Neural cell (in vitro differentiated cells): ENCODE measurements around the gene TBC1D8B.

Source experiments
- CTCF ChIP-seq: fragments of 450-650 bp; IDR thresholded peaks from 2 replicates; pipeline ENCODE4 v1.5.1; 2014; ENCODE audit warnings: antibody characterized with exemption, mild to moderate bottlenecking, moderate library complexity; ENCODE audit not compliant: poor library complexity, severe bottlenecking
- EP300 ChIP-seq: fragments of 450-650 bp; conservative IDR thresholded peaks from 2 replicates; pipeline ENCODE4 v1.6.1; 2014; ENCODE audit warnings: antibody characterized with exemption, mild to moderate bottlenecking, moderate library complexity; ENCODE audit not compliant: poor library complexity, severe bottlenecking
- EZH2 ChIP-seq: fragments of 200-600, 300-800 bp; shearing (Covaris generic), sonication (generic); IDR thresholded peaks from 2 replicates; pipeline ENCODE4 v1.6.1; 2014; ENCODE audit warnings: antibody characterized with exemption, low read length, borderline replicate concordance, mild to moderate bottlenecking; ENCODE audit not compliant: insufficient read depth, poor library complexity, severe bottlenecking
- POLR2AphosphoS5 ChIP-seq: IDR thresholded peaks from 2 replicates; pipeline ENCODE4 v1.6.1; 2012
- RAD21 ChIP-seq: fragments of 450-650 bp; conservative IDR thresholded peaks from 2 replicates; pipeline ENCODE4 v1.6.1; 2014; ENCODE audit warnings: antibody characterized with exemption, mild to moderate bottlenecking, moderate library complexity
- SMC3 ChIP-seq: fragments of 450-650 bp; conservative IDR thresholded peaks from 2 replicates; pipeline ENCODE4 v1.6.1; 2014; ENCODE audit warnings: antibody characterized with exemption, mild to moderate bottlenecking, moderate library complexity; ENCODE audit not compliant: poor library complexity

GRCh38 chrX:106891762-106892460, 89.4 kb downstream of the TBC1D8B start:
- TF ChIP-seq SMC3 (no peak), CTCF (no peak), POLR2AphosphoS5 (no peak), EZH2 (no peak), EP300 (no peak), RAD21 (no peak)
